Measurements from ENCODE around the gene GRB2. TPM values are rescaled to one million over a fixed set of nuclear protein-coding genes. Genes with fewer than 3 reads are reported as not detected.

The GRB2 gene
- total and polyA plus RNA-seq, 10 of the 15 experiments (the other 5 are each of a cell fraction or from before 2014, with no cell fraction given), result 113 to 268 (median 158) TPM

GRCh38 chr17:75289115-75289831 is 116.2 kb downstream of the GRB2 start, which contains the start of gene SLC25A19 (continued):
- TF ChIP-seq CTCF (IDR thresholded peaks at IDR 0.05 in 2 of 3, conservative IDR thresholded peaks at IDR 0.05 in 1 of 3; ENCODE audit: control insufficient read depth in 2 of 3, extremely low read depth in 1 of 3, insufficient read depth in 1 of 3, low read depth in 3 of 3, low read length in 3 of 3), result peak; percentile 30 to 60 (median 37); a peak in 4 of 6 replicates
- no peak for TF ChIP-seq KAT2A (conservative IDR thresholded peaks at IDR 0.05; ENCODE audit: control insufficient read depth, low read depth, low read length)
- TF ChIP-seq E2F4 (IDR thresholded peaks at IDR 0.05; ENCODE audit: low read depth, low read length), result peak; percentile 71
- no peak for TF ChIP-seq NBN (IDR thresholded peaks at IDR 0.05)
- peak; percentile 97 for TF ChIP-seq POLR2A (IDR thresholded peaks at IDR 0.05; ENCODE audit: low read depth, low read length)
- TF ChIP-seq NFXL1 (IDR thresholded peaks at IDR 0.05; ENCODE audit: borderline replicate concordance), result no peak
- peak; percentile 66 for TF ChIP-seq PML (IDR thresholded peaks at IDR 0.05; ENCODE audit: low read length)
- TF ChIP-seq NR2C2 (IDR thresholded peaks at IDR 0.05; ENCODE audit: borderline replicate concordance, control insufficient read depth, insufficient read length, low read depth), result no peak
- TF ChIP-seq SUZ12 (IDR thresholded peaks at IDR 0.05; ENCODE audit: unreplicated experiment), result no peak
- TF ChIP-seq MEF2B (IDR thresholded peaks at IDR 0.05; ENCODE audit: partially characterized antibody, poor library complexity, severe bottlenecking), result peak; percentile 62
- no peak for TF ChIP-seq ATF2 (IDR thresholded peaks at IDR 0.05; ENCODE audit: low read length)
- TF ChIP-seq SRF (IDR thresholded peaks at IDR 0.05; ENCODE audit: low read depth in 2 of 2, low read length in 2 of 2), result peak in 1 of 2 experiments; percentile 46; a peak in 1 of 4 replicates
- peak; percentile 98 for TF ChIP-seq HCFC1 (IDR thresholded peaks at IDR 0.05; ENCODE audit: low read length)
- TF ChIP-seq BACH1 (IDR thresholded peaks at IDR 0.05; ENCODE audit: borderline replicate concordance), result peak; percentile 34
- TF ChIP-seq CHD1 (IDR thresholded peaks at IDR 0.05; ENCODE audit: low read depth, low read length), result peak; percentile 10; the same call in 1 of the 2 replicates
- peak; percentile 32; the same call in 1 of the 2 replicates for TF ChIP-seq TBL1XR1 (IDR thresholded peaks at IDR 0.05; ENCODE audit: low read depth, low read length)
- peak; percentile 89 for TF ChIP-seq CREB1 (IDR thresholded peaks at IDR 0.05; ENCODE audit: low read depth)
- no peak for TF ChIP-seq POLR2AphosphoS2 (IDR thresholded peaks at IDR 0.05; ENCODE audit: low read depth, low read length)
- no peak for TF ChIP-seq HSF1 (IDR thresholded peaks at IDR 0.05; ENCODE audit: low read depth, low read length)
- no peak for TF ChIP-seq CEBPB (IDR thresholded peaks at IDR 0.05; ENCODE audit: borderline replicate concordance in 1 of 2, low read depth in 2 of 2, low read length in 2 of 2)
- no peak; the same call in 1 of the 2 replicates for TF ChIP-seq USF2 (IDR thresholded peaks at IDR 0.05; ENCODE audit: borderline replicate concordance, low read depth, low read length)
- peak; percentile 9; the same call in 1 of the 2 replicates for TF ChIP-seq RB1 (IDR thresholded peaks at IDR 0.05; ENCODE audit: borderline replicate concordance)
- TF ChIP-seq RFX5 (IDR thresholded peaks at IDR 0.05; ENCODE audit: low read depth, low read length), result peak; percentile 59; the same call in 1 of the 2 replicates

All from GM12878 (cell line).